Measurements from ENCODE around the gene AACS. TPM values are rescaled to one million over a fixed set of nuclear protein-coding genes. Genes with fewer than 3 reads are reported as not detected.

The AACS gene
- total RNA-seq, 1 donor, result 44.9 TPM

DNA sequence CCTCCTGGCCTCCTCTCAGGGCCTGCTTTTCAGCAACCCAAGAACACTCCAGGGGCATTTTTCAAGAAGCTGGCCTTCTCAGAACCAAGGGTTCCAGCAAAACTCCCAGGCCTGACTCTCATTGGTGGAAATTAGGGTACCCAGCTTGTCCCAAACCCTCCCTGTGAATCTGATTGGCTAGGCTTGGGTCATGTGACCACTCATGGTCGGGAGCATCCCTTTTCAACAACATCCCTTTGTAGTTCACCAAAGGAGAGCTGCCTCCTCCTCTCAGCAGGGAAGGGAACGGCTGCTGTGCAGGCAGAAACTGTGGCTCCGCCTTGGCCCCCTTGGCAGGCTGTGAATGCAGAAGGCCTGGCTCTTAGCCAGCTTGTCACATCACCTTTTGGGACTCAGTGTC, 94.5 kb downstream of the AACS start:
- H3K4me3 ChIP-seq (ENCODE audit: low read depth, low read length), result no peak overlapping the region
- DNase-seq (ENCODE audit: low read depth), result no peak
- TF ChIP-seq, protein P1, sequence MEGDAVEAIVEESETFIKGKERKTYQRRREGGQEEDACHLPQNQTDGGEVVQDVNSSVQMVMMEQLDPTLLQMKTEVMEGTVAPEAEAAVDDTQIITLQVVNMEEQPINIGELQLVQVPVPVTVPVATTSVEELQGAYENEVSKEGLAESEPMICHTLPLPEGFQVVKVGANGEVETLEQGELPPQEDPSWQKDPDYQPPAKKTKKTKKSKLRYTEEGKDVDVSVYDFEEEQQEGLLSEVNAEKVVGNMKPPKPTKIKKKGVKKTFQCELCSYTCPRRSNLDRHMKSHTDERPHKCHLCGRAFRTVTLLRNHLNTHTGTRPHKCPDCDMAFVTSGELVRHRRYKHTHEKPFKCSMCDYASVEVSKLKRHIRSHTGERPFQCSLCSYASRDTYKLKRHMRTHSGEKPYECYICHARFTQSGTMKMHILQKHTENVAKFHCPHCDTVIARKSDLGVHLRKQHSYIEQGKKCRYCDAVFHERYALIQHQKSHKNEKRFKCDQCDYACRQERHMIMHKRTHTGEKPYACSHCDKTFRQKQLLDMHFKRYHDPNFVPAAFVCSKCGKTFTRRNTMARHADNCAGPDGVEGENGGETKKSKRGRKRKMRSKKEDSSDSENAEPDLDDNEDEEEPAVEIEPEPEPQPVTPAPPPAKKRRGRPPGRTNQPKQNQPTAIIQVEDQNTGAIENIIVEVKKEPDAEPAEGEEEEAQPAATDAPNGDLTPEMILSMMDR (IDR thresholded peaks at IDR 0.05; ENCODE audit: insufficient read depth, low read depth, low read length), result no peak

DNA sequence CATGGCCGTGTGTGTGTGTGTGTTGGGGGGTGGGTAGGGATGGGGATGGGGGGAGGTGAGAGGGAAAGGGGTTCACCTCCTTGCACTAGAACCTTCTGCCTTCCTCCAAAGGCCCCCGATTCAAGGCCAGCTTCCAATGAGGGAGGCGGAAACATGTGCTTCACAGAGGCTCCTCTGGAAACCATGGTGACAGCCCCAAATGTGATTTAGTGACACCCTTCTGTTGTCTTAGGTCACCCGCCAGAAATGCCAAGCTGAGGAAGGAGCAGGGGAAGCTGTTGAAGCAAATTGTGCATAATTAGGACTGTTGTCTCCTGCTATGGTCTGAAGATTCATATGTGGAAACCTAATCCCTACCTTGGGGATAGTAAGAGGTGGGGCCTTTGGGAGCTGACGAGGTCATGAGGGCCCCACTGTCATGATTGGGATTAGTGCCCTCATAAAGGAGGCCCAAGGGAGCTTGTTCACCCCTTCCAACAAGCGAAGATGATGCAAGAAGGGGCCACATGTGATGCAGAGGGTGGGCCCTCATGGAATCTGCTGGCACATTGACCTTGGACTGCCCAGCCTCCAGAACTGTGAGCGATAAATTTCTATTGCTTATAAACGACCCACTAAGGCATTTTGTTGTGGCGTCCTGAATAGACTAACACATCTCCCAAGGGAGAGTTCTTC, 95.2 kb downstream of the AACS start:
- TF ChIP-seq, protein P1 (IDR thresholded peaks at IDR 0.05; ENCODE audit: insufficient read depth, low read depth, low read length), result no peak
- DNase-seq (ENCODE audit: low read depth), result no peak
- no peak overlapping the region for H3K4me3 ChIP-seq (ENCODE audit: low read depth, low read length)

DNA sequence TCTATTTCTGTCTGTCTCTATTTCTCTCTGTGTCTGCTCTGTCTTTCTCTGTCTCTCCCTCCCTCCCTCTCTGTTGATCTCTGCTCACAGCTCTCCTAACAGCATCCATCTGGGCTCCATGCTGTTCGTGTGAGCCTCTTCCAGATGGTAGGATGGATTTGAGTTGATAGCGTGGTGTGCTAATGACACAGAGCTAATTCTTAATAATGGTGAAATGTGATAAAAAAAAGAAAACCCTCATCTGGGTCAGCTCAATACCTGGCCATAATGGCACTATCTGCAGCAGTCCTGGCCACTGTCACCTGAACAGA, 96.4 kb downstream of the AACS start:
- no peak overlapping the region for H3K4me3 ChIP-seq (ENCODE audit: low read depth, low read length)
- DNase-seq (ENCODE audit: low read depth), result no peak
- TF ChIP-seq, protein P1 (IDR thresholded peaks at IDR 0.05; ENCODE audit: insufficient read depth, low read depth, low read length), result no peak

DNA sequence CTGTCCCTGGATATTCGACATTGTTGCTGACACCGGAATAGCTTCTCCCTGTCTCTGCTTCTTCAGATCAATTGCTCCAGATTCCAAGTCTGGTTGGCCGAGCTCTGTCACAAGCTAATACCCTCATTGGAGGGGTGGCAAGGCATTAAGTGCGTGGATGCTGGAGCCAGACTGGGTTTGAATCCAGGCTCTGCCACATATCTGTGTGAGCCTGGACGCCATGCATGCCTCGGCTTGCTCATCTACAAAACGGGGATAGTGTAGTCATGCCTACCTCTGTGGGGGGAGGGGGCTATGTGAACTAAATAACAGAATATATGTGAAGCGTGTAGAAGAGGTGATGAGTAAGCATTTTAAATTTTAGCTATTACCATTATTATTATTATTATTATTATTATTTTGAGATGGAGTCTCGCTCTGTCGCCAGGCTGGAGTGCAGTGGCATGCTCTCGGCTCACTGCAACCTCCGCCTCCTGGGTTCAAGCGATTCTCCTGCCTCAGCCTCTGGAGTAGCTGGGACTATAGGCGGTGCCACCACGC, 97.3 kb downstream of the AACS start:
- TF ChIP-seq, protein P1 (IDR thresholded peaks at IDR 0.05; ENCODE audit: insufficient read depth, low read depth, low read length), result no peak
- no peak for DNase-seq (ENCODE audit: low read depth)
- no peak overlapping the region for H3K4me3 ChIP-seq (ENCODE audit: low read depth, low read length)

DNA sequence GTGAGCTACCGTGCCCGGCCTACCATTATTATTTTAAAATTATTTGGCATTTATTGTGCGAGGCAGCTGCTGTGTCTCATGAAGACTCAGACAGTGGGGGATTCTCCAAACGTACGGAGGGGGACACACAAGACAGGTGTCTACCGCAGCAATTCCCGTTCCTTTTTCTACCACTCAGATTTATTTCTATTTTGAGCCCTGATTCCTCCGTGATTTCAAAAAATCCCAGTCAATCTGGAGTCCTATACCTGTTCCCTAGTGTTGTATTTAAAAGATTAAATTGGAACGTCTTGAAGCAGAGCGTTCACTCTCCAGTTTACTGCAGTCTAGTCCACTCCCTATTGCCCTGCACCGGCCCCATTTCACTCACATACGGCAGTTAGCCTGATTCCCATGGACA, 97.9 kb downstream of the AACS start:
- TF ChIP-seq, protein P1 (IDR thresholded peaks at IDR 0.05; ENCODE audit: insufficient read depth, low read depth, low read length), result no peak
- no peak overlapping the region for H3K4me3 ChIP-seq (ENCODE audit: low read depth, low read length)
- no peak for DNase-seq (ENCODE audit: low read depth)

DNA sequence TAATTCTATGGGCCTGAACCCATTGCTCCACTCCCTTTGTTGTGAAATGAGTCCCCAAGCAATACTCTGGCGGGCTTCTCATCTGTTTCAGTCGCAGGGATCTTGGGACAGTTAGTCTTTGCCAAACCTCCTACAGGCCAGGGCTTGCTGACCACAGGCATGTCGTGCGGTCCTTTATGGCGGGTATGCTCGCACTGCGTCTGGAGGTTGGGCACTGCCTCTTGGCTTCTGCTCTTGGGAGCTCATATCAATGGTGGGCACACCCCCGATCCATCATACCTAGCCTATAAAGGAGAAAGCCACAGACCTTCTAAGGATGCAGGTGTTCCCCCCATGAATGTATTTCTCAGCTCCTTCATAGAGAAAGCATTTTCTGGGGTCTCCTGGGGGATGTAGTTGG, 99.3 kb downstream of the AACS start:
- no peak overlapping the region for H3K4me3 ChIP-seq (ENCODE audit: low read depth, low read length)
- TF ChIP-seq, protein P1 (IDR thresholded peaks at IDR 0.05; ENCODE audit: insufficient read depth, low read depth, low read length), result no peak
- no peak for DNase-seq (ENCODE audit: low read depth)

DNA sequence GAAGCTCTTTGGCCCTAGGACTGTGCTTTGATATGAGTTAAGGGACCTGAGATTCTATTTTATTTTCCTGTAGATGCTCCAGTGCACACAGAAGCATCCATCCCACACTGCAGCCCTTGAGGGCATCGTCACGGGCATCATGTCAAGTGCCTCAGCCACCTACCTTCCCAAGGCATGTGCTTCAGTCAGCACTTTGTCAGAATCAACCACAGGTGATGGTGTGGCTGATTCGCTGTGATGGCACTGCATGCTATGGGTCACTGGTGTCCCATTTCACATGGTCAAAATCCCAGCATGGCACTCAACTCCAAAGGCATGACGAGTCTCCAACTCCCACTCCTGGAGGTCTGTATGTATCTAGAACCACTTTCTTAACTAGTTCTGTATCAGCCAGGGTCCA, 100.8 kb downstream of the AACS start:
- no peak for DNase-seq (ENCODE audit: low read depth)
- H3K4me3 ChIP-seq (ENCODE audit: low read depth, low read length), result no peak overlapping the region
- TF ChIP-seq, protein P1 (IDR thresholded peaks at IDR 0.05; ENCODE audit: insufficient read depth, low read depth, low read length), result no peak
